ENCODE results near the gene PDZD8.

The PDZD8 gene

DNA sequence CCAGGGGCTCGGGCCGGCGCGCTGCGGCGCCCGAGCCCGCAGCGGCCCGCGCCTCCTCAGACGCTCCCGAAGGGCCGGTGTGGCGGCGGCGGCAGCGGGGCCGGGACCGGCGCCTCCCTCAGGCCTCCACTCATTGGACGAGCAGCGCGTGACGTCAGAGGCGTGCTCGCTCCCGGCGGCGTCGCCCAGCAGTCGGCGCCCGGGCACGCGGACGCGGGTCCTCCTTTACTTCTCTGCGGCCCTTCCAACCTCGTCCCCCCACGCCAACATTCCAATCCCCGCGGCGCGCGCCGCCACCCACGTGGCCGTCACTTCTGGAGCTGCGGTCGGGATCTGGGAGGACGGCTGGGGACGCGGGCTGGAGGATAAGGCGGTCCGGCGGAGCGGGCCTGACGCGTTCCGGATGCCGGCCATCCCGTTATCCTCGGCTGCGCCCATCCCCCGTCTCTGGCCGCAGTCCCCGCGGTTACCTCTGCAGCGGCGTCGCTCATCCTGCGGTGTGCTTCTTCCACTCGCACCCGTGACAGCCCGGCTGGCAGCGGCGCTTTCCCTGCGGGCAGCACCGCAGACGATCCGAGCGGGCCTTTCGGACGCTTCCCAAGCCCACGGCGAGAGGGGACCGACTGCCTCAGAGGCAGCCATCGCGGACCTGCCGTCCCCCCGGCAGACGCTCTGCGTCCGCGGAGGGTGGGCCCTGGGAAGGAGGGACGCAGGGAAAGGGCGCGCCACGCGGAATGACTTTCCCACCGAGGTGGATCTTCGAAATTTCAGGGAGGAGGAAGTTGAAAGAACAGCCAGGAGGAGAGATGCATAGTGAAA is at the start of gene PDZD8:
TSS of gene PDZD8 (minus strand) at position 81 of the 819 bp plus-strand sequence. CDS start 213 bp downstream, outside the sequence.
- peak; percentile 11 to 68 for DNase-seq

DNA sequence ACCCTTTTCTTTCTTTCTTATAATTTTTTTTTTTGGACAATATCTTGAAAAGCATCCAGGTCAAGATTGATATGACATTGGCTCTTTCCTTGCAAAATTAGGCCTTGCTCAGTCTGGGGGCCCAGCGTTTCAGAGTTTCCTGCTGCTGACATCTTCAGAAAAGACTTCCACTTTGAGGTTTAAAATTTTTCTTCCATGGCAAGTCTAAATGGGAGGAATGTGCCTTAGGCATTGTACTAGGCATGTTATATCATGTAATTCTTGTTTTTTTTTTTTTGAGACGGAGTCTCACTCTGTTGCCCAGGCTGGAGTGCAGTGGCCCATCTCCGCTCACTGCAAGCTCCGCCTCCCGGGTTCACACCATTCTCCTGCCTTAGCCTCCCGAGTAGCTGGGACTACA is 48.9 kb upstream of the PDZD8 start:
- no peak for DNase-seq

DNA sequence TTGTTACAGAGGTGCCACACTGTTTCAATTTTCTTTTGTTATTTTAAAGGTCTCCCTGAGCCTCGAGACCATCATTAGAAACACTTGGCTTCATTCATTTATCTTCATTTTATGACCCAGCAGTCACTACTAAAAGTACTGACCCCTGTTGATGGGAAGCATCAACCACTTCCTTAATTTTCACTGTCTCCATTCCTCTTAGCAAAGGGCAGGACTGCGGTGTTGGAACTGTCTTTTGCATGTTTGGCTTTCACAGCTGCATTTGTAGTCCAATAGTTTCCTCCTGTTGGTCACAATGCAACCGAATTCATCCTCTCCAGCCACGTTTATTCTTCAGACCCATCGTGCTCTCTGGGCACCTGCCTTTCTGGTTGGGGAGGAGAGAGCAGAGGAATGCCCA is 46.7 kb upstream of the PDZD8 start:
- no peak for DNase-seq

- no peak for DNase-seq
These were observed 45.5 kb upstream of the PDZD8 start for GRCh38 chr10:117420768-117421167.

DNA sequence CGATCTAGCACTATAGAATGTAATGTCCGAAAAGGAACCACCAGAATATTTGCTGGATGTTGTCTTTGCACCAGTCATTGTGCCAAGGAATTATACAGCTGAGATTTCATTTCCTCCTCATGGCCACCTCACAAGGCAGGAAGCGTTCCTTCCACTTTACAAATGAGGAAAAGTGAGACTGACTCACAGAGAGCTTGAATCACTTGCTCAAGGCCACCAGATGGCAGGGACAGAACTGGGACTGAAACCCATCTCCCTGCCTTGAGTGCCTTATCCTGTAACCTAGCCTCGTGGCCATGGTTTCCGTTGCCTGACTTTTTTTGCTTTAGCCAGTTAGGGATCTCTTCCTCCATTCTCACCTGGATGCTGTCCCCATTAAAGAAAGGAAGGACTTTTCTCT is 44.7 kb upstream of the PDZD8 start:
- no peak for DNase-seq

DNA sequence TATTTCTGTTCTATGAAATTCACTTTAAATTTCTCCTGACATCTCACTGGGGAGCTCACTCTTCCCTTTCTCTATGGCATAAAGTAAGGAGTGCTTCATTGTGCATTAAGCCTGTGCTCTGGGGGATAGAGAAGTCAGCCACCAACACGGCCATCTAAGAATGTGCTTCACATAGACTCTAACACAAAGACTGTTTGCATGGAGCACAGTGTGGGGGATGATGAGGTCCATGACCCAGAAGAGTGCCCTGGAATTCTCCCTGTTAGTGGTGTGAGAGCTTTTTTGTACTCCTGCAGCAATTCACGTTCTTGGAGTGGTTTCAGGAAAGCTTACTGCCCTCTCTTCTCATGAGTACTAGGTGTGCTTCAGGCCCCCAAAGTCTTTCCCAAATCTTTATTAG is 43.9 kb upstream of the PDZD8 start:
- no peak for DNase-seq

GRCh38 chr10:117418121-117418520 is 42.9 kb upstream of the PDZD8 start:
- DNase-seq = no peak

DNA sequence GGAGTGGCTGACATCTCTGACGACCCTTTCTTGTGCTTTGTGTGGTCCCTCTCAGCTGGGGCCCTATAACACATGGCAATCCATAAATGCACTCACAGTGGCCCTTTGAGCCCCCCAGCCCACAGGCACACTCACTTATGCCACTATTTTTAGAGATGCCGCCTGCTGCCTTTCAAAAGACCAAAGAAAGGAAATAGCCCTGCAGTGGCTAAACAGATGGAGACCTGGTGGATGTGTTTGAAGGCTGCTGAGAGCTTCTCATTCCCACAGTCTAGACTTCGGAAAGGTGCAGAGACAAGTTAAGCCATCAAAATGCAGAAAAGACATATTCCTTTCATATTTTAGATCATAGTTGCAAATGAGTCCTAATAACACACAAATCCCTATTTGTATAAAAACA is 42.0 kb upstream of the PDZD8 start:
- DNase-seq = no peak

- no peak for DNase-seq
These were observed 38.8 kb upstream of the PDZD8 start for GRCh38 chr10:117413928-117414618.

- no peak for DNase-seq
These were observed 37.3 kb upstream of the PDZD8 start for GRCh38 chr10:117412469-117413010.

DNA sequence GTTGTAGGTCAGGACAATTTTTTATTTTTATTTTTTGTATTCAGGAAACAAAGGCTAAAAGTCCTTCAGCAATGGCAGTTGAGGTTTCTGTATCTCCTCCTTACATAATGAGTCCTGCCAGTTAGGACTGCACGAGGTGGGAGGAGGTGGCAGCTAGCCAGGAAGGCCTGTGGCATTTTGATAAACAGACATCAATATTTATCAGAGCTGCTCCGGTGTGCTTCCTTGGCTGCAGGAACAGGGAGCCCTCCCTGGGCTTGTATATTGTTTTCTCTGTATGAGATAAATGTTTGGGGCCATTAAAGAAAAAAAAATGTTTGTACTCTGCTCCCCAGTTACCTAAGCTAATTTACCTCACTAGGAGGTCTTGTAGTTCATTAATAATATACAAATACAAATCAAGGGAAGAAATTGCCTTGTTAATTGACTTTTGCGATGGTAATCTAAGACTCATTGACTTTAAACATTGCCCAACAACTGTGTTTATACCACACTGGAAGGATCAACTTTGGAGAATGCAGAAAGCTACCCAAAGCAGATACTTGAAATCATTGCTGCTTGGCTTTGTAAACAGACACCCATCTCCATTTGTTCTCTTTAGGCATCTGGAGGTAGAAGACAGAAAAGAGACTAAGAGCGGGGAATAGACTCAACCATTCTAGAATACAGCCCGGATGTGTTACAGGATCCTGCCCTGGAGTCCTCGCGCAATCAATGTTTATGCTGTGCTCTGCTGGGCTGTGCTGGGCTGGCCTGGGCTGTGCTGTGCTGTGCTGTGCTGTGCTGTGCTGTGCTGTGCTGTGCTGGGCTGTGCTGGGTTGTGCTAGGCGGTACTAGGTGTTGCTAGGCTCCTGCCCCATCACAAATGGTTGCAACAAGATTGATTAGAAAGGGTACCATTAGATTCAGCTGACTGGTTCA is 36.5 kb upstream of the PDZD8 start:
- DNase-seq = no peak

DNA sequence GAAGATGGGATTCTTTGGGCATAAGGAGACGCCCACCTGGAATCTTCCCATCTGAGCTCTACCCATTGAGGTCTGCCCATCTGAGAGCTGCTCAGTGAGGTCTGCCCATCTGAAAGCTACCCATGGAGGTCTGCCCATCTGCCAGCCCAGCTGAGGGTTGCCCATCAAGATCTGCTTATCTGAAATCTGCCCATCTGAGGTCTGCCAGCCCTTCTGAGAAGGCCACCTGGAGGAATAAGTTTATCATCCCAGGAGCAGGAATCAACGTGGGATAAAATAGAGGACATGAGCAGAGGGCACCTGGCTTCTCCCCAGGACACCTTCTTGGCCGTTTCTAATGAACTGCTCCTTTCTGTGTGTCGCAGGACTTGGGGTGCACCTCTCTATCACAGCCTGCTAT is 35.3 kb upstream of the PDZD8 start:
- DNase-seq = no peak

DNA sequence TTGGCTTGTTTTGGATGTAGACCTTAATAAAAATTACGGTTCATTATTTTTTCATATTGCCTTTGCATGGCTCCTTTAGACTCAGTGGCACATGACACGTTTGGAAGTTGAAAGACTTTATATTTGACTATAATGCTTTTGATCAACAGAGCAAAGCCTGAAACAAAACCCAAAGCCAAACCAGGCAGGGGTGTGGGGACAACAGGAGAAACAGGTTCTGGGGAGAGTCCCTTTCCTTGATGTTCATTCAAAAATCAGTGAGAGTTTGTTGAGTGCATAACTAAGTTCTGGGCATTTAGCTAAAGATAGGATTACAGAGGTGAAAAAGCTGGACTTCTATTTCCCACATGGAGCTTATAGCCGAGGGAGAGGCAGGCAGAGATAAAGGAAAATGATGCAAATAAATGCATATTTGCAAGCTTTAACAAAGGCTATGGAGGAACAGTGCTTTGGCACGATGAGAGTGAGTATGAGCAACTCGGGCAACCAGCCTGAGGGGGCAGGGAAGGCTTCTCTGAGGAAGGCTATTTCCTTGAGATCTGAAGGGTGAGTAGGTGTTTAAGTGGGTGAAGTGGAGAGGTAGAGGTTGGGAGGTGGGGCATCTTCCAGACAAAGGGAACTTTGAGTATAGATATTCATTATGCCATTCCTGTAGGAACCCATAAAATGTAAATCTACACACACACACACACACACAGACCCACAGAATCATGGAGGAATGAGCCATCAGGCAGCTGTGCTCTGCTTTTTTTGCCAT is 34.5 kb upstream of the PDZD8 start:
- no peak for DNase-seq

- no peak for DNase-seq
These were observed 33.5 kb upstream of the PDZD8 start for GRCh38 chr10:117408436-117409384.

DNA sequence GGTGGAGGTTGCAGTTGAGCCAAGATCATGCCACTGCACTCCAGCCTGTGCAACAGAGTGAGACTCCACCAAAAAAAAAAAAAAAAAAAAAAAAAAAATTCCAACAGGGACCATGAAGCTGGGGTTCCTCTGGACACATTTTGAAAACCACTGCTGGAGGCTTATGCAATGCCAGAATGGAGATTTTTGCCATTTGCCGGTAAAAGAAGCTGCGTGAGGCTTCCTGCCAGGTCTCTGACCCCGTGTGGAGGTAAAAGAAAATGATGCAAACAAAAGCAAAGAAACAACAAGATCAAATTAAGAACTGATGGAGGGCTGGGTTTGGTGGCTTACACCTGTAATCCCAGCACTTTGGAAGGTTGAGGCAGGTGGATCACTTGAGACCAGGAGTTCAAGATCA is 30.5 kb upstream of the PDZD8 start:
- DNase-seq = no peak

GRCh38 chr10:117400329-117400728 is 25.1 kb upstream of the PDZD8 start:
- no peak for DNase-seq

DNA sequence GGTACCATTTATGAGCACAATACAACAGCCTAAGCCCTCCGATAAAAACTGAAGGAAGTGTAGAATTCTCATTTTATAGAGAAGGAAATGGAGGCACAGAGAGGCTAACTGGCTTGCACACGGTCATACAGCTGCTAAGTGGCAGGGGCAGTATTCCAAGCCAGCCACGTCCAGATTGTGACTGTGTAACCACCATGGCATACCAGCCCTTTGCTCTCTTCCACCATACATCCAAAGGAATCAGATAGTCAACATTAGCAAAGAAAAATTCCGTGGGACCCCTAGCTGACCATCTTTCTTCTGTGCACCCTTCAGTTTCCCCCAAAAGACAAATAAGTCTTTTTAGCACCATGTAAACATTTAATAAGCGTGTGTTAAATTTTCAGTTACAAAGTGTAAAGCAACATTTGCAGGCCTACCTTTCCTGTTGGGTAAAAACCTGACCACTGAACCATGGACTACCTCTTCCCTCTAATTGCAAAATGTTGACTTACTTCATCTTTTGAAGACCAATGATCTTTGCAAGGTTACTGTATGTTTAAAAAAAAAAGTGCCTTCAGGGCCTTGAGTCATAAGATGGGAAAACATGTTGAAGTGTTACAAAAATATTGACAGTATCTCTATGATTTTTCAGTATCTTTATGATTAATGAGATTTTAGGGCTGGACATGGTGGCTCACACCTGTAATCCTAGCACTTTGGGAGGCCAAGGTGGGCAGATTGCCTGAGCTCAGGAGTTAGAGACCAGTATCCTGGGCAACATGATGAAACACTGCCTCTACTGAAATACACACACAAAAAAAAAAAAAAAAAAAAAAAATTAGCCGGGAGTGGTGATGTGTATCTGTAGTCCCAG is 24.3 kb upstream of the PDZD8 start:
- DNase-seq = no peak

DNA sequence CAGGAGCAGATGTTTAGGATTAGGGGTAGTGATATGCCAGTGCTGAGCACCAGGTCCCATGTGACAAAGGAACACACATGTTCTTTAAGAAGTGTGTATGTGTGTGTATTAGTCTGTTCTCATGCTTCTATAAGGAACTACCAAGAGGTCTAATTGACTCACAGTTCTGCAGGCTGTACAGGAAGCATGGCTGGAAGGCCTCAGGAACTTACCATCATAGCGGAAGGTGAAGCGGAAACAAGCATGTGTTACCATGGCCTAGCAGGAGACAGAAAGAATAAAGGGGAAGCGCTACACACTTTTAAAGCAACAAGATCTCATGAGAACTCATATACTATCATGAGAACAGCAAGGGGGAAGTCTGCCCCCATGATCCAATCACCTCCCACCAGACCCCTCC is 22.8 kb upstream of the PDZD8 start:
- DNase-seq = no peak

- no peak for DNase-seq
These were observed 16.4 kb upstream of the PDZD8 start for GRCh38 chr10:117391436-117392205.
